Stimulated activated CD4-positive, alpha-beta T cell treated with anti-CD3 and anti-CD28 coated beads, TNF-alpha, amount 100 ng/mL, for 48 hours (primary cell): ENCODE measurements around the gene TLR7.
A peak's percentile ranks its signal among the peaks of the same experiment; 100 is the strongest.

Experiments
- DNase-seq, 3 donors: peaks; one replicate each; pipeline ENCODE4 v3.0.0-alpha.2; 2020; ENCODE audit warnings: low read depth in 3 of 3

The TLR7 gene

DNA sequence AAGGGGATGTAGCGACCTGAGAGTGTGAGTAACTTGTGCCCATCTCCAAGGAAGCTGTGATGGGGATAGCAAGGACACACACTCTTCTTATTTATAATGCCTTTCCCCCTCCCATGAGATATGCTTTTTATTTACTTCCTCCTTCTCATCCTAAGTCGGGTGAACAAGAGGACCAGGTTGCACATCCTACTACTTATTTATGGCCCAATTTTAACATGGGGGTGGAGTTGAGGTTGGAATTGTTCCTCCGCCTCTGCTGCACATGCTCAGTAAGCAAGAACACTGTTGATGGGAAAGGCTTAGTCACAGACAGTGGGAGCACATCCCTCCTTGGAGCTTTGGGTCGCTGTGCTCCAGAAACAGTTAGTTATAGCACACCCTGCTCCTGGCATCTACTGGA, 24.3 kb downstream of the TLR7 start:
- DNase-seq = no peak

- DNase-seq = no peak
Observed at GRCh38 chrX:12891915-12892506, 25.1 kb downstream of the TLR7 start.

DNA sequence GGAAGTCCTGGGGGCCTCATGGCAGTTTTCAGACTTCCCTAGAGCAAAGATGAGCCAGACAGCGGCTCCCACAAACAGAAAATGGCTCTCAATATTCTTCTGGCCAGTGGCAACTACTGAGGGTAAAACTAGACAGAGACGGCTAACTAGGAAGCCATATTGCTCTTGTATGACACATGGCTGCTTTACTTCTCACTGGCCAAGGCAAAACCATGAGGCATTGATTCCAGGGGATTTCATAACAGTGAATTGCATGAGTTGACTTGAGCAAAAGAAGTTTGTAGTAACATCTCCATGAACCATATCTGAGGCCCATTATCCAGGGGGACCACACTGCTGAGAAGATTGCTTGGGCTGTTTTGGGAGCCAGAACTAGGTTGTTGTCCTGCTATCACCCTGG, 25.8 kb downstream of the TLR7 start:
- DNase-seq = no peak

- DNase-seq = peak in 1 of 3 donors; percentile 33
Observed at GRCh38 chrX:12894074-12895030, 27.5 kb downstream of the TLR7 start.

- no peak for DNase-seq
Observed at GRCh38 chrX:12895866-12896265, 29.0 kb downstream of the TLR7 start.

DNA sequence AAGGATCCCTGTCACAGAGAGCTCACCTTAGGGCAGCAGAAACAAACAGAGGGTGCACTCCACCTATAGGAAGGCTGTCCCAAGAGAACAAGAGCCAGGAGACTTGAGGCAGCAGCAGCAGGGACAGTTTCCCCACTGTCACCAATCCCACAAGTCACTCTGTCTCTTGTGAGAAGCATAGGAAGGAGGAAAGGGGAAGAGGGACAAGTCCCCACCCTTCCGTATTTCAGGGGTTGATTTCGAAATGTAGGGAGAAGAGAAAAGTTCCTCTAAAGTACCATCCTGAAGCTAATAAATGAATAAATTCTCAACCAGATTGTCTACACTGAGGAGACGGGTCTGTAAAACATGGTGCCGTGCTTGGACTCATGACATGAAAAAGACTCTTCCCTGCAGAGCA, 30.1 kb downstream of the TLR7 start:
- no peak for DNase-seq

DNA sequence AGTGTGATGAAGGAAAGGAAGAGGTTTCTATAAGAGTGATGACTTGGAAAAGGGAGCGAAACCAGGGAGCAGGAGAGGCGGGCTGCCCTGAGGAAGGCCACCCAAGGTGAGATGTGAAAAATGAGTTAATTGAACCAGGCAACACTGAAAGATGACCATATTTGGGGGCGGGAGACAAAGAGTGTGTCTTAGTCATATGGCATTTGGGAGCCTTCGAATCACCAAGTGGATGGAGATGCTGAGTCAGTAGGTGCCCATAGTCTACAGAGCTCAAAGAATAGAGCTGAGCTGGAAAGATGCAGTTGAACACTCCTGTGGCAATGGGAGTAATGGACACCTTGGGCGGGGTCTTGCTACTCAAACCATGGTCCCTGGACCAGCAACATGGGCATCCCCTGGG, 31.2 kb downstream of the TLR7 start:
- peak in 1 of 3 donors; percentile 5 for DNase-seq

DNA sequence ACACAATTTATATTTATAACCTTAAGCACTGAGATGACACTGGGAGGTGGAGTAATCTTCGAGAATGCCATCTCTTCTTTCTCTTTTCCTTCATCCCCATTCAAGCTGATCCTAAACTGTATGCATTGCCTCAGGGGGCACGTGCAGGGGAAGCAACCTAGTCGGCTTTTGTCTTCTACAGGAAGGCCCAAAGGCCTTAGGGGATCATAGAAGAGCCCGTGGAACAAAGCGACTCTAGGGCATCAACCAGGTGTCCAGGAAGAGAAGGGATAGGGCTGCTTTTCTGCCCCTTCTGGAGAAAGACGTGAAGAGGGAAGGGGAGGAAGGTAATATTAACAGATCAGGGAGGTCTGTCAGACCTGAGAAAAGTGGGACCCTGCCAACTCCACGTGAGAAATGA, 32.6 kb downstream of the TLR7 start:
- no peak for DNase-seq

GRCh38 chrX:12901486-12901885, 34.6 kb downstream of the TLR7 start:
- peak; percentile 29 to 66 (median 31) for DNase-seq

GRCh38 chrX:12903646-12904045, 36.8 kb downstream of the TLR7 start:
- DNase-seq = no peak

DNA sequence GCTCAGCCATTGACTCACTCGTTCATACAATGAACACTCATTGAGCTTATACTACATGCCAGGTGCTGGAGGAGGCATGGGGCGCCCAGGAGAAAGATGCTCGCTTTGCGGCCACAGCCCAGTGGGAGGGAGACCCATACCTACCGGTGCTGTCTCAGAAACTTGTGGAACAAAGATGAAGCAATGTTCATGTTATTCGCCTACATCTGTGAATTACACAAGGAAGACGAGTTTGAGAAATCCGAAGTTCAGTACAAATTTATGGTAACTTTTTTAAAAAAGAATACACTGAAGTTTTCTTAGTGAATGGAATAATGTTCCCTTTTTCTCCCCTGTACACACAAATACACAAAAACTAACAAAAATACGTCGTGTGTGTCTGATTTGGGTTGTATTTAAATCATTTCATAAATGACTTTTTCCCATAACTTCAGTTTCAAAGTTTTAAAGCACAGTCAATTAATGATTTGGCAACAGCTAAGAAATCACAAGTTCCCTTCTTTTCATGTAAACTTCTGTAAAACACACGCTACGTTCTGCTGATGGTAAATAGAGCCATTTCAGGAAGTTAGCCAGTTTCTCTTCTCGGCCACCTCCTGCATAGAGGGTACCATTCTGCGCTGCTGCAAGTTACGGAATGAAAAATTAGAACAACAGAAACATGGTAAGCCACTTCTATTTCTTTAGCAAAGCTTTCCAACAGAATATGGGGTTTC, 39.3 kb downstream of the TLR7 start, which contains the start of gene TLR8:
Gene TLR8 (plus strand): TSS at position 575 of the 716 bp plus-strand sequence. CDS start 87 bp downstream, at position 662.
- no peak for DNase-seq

DNA sequence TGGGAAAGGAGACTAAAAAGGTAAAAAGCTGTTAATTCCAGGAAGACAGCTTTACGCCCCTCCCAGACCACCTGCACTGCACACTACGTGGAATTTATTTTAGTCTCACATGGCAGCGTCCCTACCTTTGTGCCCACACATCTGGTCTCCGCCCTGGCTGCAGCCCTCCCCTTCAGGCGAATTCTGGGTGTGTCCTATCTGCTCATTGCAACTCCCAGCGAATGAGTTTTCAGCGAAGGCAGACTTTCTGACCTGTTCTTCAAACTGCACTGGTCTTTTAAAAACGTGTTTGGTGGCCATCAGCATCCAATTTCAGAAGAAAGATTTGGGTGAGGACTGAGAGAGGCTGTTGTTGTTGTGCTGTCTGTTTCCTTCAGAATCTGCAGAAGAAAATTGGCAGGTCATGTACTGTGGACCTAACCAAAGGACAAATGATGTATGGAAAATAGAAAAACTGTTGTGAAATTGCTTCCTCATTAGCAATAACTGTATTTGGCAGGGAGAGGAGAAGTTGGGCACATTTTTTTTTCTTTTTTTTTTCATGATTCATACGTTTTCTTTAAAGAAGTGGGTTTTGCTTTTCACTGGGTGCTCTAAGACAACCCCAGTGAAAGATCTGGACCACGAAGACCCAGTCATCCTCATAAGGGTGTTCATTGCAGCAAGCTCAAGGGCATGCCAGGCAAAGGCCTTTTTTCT, 43.7 kb downstream of the TLR7 start:
- DNase-seq = no peak

DNA sequence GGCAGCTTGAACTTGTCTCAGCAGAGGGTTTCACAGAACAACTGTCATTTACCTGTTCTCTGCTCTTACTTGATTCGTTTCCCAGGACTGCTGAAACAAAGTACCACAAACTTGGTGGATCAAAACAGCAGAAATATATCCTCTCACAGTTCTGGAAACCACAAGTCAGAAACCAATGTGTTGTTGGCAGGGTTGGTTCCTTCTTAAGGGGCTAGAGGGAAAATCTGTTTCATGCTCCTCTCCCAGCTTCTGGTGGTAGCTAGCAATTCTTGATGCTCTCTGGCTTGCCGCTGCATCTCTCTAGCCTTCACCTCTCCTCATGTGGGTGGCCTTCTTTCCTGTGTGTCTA, 44.2 kb downstream of the TLR7 start:
- no peak for DNase-seq

DNA sequence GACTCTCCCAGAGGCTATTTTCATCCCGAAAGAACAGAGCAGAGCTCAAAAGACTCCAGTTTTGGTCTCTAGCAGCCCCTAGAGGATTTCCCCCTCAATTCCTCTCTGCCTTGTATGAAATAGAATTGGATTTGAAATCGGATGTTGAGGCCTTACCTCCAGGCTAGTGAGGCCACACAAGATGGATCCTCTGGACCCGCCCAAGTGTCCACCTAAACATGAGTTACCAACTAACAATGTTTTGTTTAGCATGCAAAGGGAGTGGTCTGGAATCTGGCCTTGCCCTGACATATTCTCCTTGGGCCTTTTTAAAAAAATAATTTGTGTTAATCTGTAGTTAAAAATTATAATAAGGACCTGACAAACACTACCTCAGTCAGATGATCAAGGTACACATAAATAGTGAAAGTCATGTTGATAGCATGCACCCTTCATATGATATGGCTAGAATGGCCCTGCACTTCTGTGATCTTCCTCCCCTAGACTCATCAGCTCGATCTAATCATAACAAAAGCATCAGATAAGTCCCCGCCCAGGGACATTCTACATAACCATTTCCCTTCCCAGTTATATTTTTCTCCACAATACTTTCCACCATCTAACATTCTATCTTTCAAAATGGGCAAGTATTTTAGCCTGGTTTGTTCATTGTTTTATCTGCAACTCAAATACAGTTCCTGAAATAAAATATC, 46.1 kb downstream of the TLR7 start:
- no peak for DNase-seq

GRCh38 chrX:12917753-12918152, 50.9 kb downstream of the TLR7 start:
- no peak for DNase-seq

DNA sequence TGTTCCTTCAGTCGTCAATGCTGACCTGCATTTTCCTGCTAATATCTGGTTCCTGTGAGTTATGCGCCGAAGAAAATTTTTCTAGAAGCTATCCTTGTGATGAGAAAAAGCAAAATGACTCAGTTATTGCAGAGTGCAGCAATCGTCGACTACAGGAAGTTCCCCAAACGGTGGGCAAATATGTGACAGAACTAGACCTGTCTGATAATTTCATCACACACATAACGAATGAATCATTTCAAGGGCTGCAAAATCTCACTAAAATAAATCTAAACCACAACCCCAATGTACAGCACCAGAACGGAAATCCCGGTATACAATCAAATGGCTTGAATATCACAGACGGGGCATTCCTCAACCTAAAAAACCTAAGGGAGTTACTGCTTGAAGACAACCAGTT, 52.2 kb downstream of the TLR7 start:
- no peak for DNase-seq

GRCh38 chrX:12919620-12920019, 52.7 kb downstream of the TLR7 start:
- no peak for DNase-seq

GRCh38 chrX:12920990-12921389, 54.1 kb downstream of the TLR7 start:
- no peak for DNase-seq

DNA sequence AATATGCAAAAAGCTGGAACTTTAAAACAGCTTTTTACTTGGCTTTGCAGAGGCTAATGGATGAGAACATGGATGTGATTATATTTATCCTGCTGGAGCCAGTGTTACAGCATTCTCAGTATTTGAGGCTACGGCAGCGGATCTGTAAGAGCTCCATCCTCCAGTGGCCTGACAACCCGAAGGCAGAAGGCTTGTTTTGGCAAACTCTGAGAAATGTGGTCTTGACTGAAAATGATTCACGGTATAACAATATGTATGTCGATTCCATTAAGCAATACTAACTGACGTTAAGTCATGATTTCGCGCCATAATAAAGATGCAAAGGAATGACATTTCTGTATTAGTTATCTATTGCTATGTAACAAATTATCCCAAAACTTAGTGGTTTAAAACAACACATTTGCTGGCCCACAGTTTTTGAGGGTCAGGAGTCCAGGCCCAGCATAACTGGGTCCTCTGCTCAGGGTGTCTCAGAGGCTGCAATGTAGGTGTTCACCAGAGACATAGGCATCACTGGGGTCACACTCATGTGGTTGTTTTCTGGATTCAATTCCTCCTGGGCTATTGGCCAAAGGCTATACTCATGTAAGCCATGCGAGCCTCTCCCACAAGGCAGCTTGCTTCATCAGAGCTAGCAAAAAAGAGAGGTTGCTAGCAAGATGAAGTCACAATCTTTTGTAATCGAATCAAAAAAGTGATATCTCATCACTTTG, 55.2 kb downstream of the TLR7 start:
- no peak for DNase-seq

- no peak for DNase-seq
Observed at GRCh38 chrX:12922599-12922919, 55.7 kb downstream of the TLR7 start.

DNA sequence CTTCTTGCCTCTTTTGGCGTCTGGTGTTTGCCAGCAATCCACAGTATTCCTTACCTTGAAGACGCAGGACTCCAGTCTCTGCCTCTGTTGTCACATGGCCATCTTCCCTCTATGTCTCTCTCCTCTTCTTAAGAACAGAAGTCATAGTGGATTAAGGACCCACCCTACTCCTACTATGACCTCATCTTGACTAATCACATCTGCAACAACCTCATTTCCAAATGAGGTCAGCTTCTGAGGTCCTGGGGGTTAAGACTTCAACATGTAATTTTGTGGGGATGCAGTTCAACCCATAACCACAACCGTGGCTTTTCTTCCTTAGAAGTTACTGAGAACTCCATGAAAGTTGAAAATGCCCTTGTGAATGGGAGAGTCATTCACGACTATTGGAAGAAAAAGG, 62.8 kb downstream of the TLR7 start:
- no peak for DNase-seq
